NCI-H2081 treated with DMSO at 0.1 percent for 48 hours (cell line): ENCODE data around the gene KHNYN.
"Not testable (repeated sequence)": the region's sequence is repeated elsewhere in the genome, so short reads cannot be mapped to it uniquely, and the experiment has no call there.

Source experiments
- DNase-seq: peaks from one replicate; lab custom pipeline; 2025; lab: John Stamatoyannopoulos, UW

KHNYN gene

DNA sequence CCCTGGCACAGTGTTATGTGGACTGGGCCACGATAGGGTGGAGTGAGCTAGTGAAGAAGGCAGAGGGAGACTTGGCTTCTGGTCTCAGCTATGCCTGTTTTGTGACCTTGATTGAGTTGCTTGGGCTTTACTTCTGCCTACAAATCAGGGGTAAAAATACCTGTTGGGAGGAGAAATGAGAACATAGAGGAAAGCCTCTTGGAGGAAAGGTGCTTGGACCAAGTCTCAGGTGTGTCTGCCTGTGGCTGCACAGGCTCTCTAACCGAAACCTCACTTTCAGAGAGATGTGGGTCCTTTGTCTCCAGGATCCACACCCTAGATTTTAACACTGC is 7.9 kb downstream of the KHNYN start:
- no peak for DNase-seq

DNA sequence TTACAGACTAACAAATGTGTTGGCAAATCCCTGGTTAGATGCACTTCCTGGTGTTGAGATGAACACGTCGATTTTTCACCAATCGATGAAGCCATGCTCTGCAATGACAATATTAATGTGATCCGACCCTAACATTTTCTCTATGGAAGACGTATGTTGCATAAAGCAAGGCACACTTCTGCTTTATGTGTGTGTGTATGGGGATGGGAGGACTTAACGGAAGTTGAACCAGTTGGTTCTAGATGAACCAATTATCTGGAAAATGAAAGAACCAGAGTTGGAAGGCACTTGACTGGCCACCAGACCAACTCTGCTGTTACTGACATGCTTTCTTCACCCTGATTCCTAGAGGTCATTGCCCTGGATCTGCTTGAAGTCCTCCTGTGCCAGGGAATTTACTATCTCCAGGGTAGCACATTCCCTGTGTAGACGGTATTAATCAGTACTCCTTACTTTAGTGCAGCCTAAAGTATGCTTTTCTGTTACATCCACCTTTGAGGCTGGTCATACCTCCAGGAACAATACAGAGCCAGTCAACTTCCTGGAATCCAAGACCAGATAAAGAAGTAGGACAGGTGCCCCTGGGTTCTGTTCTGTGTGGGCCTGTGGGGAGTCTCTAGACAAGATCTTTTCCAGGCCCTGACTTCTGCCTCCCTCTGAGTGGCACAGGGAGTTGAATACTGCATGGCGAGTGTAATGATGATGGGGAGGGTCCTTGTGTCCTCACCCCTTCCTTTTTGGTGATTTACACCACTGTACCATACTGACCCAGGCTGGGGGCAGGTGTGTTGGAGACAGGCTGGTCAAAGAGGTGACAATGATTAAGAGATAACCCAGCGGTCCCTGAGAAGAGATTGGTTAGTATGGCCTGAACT is 8.7 kb downstream of the KHNYN start:
- DNase-seq: no peak

DNA sequence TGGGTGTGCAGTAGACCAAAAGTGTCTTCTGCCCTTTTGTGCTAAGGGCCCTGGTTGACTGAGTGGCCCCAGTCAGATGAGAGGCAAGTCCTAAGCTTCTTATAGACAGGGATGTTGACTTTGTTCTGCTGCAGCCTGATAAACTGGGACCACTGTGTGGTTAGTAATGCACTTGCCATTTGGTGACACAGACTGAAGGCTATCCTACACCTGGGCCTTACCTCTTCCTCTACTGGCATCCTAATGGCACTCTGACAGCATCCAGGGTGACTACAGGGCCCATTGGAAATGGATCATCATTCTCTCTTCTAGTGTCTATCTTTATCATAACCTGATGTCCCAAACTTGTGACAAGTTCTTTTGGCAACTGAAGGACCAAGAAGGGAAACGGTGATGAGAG is 9.5 kb downstream of the KHNYN start:
- DNase-seq: no peak

DNA sequence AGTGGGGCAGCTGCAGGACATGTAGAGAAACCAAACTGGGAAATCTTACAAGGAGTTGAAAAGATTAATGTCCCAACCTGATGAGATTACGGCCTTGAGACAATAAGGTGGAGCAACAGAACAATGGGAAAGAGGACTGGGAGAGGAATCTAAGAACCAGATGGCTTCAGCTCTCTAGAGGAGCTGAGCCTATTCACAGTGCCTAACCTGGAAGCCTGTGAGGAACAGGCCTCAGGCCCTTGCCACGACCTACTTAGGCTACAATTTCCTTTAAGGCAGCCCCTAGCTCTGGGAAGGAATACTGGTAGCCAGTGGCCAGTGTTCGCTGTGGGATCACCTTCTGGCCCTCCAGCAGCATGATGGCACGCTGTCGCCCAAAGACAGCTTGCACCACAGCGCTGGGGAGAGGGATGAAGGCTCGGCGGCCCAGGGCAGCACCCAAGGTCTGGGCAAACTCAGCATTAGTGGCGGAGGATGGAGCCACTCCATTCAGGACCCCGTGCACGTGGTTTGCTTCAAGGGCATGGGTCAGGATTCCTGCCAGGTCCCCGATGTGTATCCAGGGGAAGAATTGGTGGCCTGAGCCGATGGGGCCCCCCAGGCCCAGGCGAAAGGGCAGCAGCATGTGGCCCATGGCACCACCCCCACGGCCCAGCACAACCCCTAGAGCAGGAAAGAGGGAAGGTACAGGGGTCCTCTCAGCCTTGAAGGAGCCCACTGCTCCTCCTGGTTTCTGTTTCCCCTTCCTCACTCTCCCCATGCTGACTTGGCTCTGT is 10.3 kb downstream of the KHNYN start:
- DNase-seq: no peak

DNA sequence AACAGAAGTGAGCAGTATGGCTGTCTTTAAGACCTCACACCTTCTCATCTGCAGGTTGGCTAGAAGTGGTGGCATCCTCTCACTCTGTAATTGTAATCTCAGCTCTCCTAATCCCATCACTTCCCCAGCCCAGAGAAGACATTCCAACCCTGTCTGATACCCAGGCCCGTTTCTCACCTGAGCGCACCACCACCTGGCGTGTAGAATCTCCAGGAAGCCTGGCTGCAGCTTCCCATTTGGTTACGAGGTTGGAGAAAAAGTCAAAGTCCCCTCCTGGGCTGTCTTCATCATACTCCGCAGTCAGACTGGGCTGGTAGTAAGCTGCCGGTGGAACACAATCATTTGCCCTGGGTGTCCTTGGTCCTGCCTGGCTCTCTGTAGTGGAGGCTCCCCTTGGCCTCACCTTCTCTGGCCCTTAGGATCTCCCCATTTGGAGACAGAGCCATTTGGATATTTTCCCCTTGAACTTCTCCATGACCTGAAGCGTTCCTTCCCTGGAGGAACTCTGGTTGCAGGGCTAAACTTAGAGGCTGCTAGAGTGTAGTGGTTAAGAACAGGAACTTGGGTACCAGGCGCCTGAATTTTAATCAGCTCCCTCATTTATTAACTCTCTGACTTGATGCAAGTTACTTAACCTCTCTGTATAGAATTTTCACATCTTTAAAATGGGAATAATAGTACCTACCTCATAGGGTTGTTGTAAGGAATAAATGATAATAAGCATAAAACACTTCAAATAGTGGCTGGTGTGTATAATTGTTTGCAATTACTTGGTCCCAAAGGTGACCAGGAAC is 11.0 kb downstream of the KHNYN start:
- DNase-seq: no peak

DNA sequence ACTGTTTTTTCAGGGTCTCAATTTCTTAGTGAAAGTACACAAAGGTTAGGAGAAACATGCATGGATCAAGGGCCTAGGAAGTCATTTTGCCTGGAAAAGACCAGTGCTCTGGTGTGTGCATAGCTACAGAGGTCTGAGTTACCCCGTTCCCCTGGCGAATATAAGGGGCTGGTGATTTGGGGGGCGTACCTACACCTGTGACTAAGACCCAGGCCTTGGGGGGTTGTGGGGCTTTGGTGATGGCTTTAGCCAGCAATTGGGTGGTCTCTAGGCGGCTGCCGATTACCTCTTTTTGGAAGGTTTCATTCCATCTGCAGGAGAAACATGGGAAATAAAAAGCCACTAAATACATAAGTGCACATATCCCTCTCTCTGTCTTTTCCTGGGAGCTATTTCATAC is 11.7 kb downstream of the KHNYN start:
- no peak for DNase-seq

DNA sequence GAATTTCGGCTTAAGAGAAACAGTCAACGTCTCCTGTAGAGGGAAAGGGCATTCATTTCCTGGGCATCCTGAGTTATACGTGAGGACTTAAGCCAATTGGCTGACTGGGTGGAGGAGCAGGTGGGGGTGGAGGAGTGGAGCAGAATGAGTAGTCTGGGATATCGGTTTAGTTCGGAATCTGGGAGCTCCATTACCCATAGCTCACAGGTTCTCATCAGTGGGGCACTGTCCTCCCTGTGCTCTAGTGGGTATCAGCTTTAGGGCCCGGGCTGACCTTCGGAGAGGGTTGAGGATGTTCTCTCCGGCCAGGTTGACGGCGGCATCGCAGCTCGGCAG is 12.1 kb downstream of the KHNYN start:
- DNase-seq: no peak

DNA sequence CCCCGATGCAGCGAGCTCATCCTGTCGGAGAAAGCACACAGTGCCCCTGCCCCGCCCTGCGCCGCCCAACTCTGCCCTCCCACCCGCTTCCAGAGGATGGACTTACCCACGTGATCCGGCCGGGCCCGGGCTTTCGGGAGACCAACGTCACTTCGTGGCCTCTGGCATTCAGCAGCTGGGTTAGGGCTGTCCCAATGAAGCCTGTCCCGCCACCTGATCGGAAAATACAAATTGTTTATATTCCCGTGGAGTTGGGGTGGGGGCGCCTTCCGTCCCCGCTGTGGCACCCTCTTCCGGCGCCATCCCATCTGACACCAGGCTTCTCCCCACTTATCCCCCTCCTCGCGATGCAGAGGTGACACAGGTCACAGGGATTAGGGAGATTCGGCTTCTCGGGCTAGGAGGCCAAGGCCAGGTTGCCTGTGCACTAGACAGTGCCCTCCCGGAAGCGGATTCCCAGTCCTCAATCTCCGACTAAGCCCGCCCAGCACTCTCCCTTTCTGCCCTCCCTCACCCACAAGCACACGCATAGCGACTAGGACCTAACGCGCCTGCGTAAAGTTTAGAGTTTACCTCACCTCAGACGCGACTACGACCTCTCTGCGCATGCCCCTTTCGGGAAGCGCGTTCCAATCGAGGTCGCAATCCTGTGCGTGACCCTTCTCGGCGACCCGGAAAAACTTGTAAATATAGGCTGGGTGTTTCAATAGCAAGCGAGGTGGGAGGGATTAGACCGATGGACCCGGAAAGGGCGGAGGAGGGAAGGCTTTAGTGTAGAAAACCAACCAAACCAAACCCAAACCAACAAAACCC is 12.7 kb downstream of the KHNYN start, which contains the start of gene SDR39U1:
Gene SDR39U1, minus strand, starts transcription at position 537 of the 813 bp plus-strand sequence. Its CDS starts 7 bp downstream, at position 530.
- DNase-seq: peak; percentile 97

DNA sequence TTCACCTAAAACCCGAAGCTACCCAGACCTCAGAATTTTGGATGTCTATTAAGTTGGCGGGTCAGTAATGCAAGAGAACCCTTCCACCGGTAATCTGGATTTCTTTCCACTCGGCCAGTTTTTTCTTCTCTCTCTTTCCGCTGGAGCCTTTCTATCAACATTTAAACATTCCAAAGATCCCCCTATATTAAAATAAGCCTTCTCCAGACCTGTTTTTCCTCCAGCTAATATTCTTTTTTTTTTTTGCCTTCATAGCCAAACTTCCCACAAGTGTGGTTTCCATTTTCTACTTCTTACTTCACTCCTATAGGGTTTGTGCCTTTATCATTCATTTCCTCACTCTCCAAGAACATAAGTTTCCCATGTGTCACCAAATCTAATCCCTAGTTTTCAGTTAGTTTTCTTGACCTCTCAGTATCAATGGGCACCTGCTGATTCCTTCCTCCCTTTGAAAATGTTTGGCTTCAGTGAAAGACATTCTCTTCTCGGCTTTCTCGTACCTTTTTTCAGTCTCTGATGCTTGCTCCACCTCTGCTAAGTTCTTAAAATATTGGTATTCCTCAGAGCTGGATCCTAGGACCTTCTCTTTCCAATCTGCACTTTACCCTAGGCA is 13.4 kb downstream of the KHNYN start:
- no peak for DNase-seq

DNA sequence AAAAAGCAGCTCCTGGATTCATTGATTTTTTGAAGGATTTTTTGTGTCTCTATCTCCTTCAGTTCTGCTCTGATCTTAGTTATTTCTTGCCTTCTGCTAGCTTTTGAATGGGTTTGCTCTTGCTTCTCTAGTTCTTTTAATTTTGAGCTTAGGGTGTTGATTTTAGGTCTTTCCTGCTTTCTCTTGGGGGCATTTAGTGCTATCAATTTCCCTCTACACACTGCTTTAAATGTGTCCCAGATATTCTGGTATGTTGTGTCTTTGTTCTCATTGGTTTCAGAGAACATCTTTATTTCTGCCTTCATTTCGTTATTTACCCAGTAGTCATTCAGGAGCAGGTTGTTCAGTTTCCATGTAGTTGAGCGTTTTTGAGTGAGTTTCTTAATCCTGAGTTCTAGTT is 21.1 kb downstream of the KHNYN start:
- DNase-seq: not testable (repeated sequence)

DNA sequence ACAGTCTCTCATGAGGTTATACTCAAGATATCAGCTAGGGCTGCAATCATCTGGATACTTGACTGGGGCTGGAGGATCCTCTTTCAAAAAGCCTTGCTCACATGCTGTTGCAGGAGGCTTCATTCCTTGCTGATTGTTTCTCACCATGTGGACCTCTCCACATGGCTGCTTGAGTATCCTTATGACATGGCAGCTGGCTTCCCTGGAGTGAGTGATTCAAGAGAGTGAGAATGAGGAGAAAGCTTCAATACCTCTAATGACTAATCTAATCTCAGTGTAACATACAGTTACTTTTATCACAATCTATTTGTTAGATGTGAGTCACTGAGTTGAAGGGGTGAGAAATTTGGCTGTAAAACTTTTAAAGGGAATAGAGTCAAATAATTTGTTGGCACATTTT is 27.2 kb downstream of the KHNYN start:
- DNase-seq: no peak

DNA sequence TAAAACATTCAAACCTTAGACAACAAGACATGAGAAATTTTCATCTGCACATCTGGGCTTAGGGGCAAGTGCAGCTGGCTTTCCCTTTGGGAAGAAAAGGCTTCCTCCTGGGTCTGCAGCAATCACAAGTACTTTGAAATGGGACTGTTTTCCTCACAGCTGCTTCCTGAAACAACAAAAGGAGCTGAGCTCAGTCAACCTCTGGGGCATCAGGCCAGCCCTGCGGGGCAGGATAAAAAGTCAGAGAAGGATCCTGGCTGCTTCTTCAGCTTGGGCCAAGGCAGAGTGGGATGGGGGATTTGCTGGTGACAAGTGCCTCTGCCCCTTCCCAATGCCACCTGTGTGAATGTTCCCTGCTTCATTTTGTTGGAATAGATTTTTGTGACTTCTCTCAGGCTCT is 29.0 kb downstream of the KHNYN start:
- no peak for DNase-seq

DNA sequence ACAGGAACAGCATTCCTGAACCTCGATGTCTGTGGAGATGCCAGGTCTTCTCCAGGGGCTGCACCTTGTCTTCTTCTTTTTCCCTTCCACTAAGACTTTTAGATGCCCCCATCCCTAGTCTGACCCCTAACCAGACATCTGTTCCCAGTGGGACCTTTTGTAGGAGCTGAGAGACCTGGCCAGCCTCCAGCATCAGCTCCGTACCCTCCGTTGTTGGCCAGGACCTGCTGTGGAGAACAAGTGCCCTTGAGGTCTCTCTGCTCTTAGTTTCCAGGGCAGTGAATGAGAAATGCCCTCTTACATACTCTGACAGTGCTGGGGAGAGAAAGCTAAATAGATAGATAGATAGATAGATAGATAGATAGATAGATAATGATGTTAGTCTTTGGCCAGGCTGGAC is 29.6 kb downstream of the KHNYN start:
- no peak for DNase-seq

DNA sequence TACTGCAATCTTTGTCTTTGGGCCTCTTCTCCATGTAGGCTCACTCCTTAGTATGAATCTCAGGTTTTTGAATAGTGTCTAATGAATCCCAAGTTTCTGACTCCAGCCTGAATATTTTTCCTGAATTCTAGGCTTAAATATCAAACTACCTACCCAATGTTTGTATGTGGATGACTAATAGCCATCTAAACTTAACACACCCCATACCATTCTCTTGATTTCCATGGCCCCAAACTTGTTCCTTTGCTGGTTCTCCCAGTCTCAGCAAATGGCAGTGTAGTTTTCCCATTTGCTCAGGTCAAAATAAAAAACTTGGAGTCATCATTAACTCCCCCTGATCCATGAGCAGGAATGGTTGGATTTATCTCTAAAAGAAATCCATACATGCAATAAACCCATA is 31.6 kb downstream of the KHNYN start:
- no peak for DNase-seq

DNA sequence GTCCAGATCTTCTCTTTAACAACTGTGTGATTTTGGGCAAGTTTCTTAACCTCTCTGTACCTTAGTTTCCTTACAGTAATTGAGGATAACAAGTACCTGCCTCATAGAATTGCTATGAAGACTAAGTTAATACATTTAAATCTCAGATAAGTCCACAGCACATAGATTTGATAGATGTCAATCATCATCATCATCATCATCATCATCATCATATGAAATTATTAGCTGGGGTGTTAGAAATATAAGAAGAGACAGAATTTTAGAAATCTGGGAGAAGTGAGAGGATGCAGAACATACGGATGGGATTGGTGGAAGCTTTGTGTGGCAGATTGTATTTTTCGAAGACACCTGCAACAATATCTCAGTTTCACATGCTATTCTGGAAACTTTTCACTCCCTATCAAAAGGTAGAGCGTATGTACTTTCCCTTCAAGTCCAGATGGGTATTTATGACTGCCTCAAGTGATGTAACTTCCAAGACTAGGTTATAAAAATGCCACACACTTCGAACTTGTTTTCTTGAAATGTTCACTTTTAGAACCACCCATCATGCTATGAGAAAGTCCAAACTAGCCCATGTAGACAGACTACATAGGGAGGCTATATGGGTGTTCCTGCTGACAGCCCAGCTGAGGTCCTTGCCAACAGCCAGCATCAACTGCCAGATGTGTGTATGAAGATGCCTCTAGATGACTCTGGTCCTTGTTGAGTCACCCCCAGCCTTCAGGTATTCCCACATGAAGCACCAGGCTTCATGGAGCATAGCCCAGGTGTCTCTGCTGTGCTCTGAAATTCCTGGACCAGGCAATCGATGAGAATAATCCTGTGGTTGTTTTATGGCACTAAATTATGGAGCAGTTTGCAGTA is 33.5 kb downstream of the KHNYN start:
- no peak for DNase-seq

DNA sequence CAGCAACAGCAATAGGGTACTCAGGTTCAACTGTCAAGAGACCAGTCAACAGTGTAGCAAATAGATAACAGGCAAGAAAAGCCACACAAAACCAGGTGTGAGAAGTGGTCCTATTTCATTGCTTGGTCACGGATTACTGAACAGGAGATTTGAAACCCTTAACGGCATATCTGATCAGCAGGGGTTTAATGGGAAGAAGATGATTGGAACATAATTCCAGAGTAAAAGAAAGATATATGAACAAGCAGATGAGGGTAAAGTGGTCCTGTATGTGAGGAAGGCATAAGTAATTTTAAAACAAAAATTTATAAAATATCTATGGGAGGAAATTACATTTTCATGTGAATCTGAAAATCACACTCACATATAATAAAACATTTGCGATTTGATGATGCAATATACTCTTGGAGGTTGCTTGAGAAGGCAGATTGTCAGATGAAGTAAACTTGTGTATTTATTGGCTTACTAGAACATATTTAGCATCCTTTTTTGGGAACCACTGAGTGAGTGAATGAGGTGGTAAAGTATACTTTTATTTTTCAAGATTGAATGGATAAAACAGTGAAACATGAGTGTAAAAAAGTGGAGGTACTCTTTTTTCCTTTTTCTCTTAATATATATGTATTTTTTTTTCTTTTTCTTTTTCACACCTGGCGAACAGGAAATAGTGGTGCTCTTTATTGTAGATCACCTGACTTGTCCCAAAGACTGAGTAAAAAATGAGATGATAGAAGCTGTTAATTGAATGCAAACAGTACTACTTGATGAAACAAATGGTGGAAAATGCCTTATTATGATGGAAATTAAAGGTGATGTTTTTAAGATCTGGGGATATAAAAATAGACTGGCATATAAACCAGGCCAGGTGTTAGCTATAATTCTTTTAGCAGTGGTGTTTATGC is 34.4 kb downstream of the KHNYN start:
- no peak for DNase-seq

DNA sequence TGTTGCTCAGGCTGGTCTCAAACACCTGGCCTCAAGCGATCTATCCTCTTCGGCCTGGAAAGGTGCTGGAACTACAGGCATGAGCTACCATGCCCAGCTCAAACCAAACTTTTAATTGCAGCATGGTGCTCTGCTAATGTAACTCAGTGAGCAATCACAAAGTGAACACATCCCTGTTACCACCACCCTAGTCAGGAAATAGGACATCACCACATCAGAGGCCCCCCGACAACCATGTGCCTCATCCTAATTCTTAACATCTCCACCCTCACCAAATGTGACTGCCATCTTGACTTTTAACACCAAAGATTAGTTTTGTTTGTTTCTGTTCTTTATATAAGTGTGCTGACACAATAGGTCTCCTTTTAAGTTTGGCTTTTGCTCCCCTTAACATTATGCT is 35.6 kb downstream of the KHNYN start:
- no peak for DNase-seq

DNA sequence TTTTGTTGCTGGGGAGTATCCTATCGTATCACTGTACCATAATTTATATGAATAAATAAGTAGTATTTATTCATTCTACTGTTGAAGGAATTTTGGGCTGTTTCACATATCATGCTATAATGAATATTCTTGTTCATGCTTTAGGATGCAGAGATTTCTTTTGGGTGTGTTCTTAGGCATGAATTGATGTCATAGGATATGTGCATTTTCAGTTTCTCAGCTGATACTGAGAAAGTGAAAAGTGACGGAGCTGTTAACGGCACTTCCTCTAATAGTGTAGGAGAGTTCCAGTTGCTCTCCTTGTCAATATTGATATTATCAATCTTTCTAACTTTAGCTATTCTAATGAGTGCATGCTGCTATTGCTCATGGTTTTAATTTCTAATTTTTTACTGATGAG is 36.1 kb downstream of the KHNYN start:
- DNase-seq: no peak

DNA sequence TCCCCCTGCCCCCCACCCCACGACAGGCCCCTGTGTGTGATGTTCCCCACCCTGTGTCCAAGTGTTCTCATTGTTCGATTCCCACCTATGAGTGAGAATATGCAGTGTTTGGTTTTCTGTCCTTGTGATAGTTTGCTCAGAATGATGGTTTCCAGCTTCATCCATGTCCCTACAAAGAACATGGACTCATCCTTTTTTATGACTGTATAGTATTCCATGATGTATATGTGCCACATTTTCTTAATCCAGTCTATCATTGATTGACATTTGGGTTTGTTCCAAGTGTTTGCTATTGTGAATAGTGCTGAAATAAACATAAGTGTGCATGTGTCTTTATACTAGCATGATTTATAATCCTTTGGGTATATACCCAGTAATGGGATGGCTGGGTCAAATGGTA is 40.7 kb downstream of the KHNYN start:
- DNase-seq: not testable (repeated sequence)
